WTC11 (cell line): ENCODE results near the gene SIRT3. TPM values are rescaled to one million over a fixed set of nuclear protein-coding genes. Genes with fewer than 3 reads are reported as not detected.
A peak's percentile ranks its signal among the peaks of the same experiment; 100 is the strongest.

Experiments
- ATAC-seq: fragments of 200-7000 bp; cut with Tn5 transposase; 2 replicates; pipeline ENCODE4 v1.10.0; 2021; ENCODE audit warnings: mild to moderate bottlenecking, moderate library complexity
- CTCF ChIA-PET: fragments of 300-600 bp; sonication (Branson Sonifier 250); formaldehyde crosslinking; loops from one replicate; lab custom pipeline; 2021; ENCODE audit warnings: antibody characterized with exemption; lab: Charles Lee
- POLR2A ChIA-PET: fragments of 350-600 bp; sonication (Branson Sonifier 250); formaldehyde crosslinking; loops from one replicate; lab custom pipeline; 2021; ENCODE audit warnings: antibody characterized with exemption; lab: Charles Lee
- DNase-seq: peaks from one replicate; pipeline ENCODE4 v3.0.0; 2021; ENCODE audit warnings: low spot score
- H3K27ac Mint-ChIP-seq: 2 replicates; pipeline ENCODE4 v1.8.0; 2021; ENCODE audit warnings: mixed read lengths
- H3K27me3 Mint-ChIP-seq: 2 replicates; pipeline ENCODE4 v1.8.0; 2021; ENCODE audit warnings: low read depth, mild to moderate bottlenecking, moderate library complexity, mixed read lengths
- H3K36me3 Mint-ChIP-seq: 2 replicates; pipeline ENCODE4 v1.8.0; 2021; ENCODE audit warnings: mixed read lengths
- H3K4me1 Mint-ChIP-seq: 2 replicates; pipeline ENCODE4 v1.8.0; 2022; ENCODE audit warnings: mixed read lengths
- H3K4me3 Mint-ChIP-seq: 2 replicates; pipeline ENCODE4 v1.8.0; 2021; ENCODE audit warnings: mild to moderate bottlenecking, moderate library complexity, mixed read lengths
- H3K9me3 Mint-ChIP-seq: 2 replicates; pipeline ENCODE4 v1.8.0; 2021; ENCODE audit warnings: mixed read lengths
- ATF3 ChIP-seq: sonication (generic); formaldehyde crosslinking; conservative IDR thresholded peaks from 2 replicates; pipeline ENCODE4 v1.8.1; 2022; ENCODE audit warnings: mild to moderate bottlenecking, missing genetic modification reagents
- CREM ChIP-seq: sonication (generic); formaldehyde crosslinking; IDR thresholded peaks from 2 replicates; pipeline ENCODE4 v1.8.1; 2022; ENCODE audit warnings: mild to moderate bottlenecking, missing genetic modification reagents, moderate library complexity
- E2F1 ChIP-seq: sonication (generic); formaldehyde crosslinking; IDR thresholded peaks from 2 replicates; pipeline ENCODE4 v1.8.0; 2022; ENCODE audit warnings: mild to moderate bottlenecking, missing genetic modification reagents
- ESRRA ChIP-seq: sonication (generic); formaldehyde crosslinking; IDR thresholded peaks from 2 replicates; pipeline ENCODE4 v1.8.1; 2022; ENCODE audit warnings: mild to moderate bottlenecking, missing genetic modification reagents, borderline replicate concordance
- FOXJ3 ChIP-seq: sonication (generic); formaldehyde crosslinking; IDR thresholded peaks from 2 replicates; pipeline ENCODE4 v1.9.0; 2021; ENCODE audit warnings: missing genetic modification reagents, mild to moderate bottlenecking, borderline replicate concordance
- FOXK1 ChIP-seq: sonication (generic); formaldehyde crosslinking; IDR thresholded peaks from 2 replicates; pipeline ENCODE4 v1.8.0; 2022; ENCODE audit warnings: mild to moderate bottlenecking, moderate library complexity, missing genetic modification reagents
- GTF2I ChIP-seq: fragments of 250-450 bp; sonication (Bioruptor Pico); conservative IDR thresholded peaks from 2 replicates; pipeline ENCODE4 v1.4.0; 2021; ENCODE audit warnings: mild to moderate bottlenecking
- HMGA2 ChIP-seq: fragments of 250-450 bp; sonication (Bioruptor Pico); IDR thresholded peaks from 2 replicates; pipeline ENCODE4 v1.4.0; 2021; ENCODE audit warnings: mild to moderate bottlenecking, moderate library complexity
- OVOL2 ChIP-seq: fragments of 250-450 bp; sonication (Bioruptor Pico); IDR thresholded peaks from 2 replicates; pipeline ENCODE4 v1.9.0; 2021; ENCODE audit warnings: mild to moderate bottlenecking, borderline replicate concordance
- RORB ChIP-seq: fragments of 250-450 bp; sonication (Bioruptor Pico); IDR thresholded peaks from 2 replicates; pipeline ENCODE4 v1.9.0; 2021; ENCODE audit warnings: mild to moderate bottlenecking
- SMAD4 ChIP-seq: sonication (generic); formaldehyde crosslinking; IDR thresholded peaks from 2 replicates; pipeline ENCODE4 v1.8.0; 2022; ENCODE audit warnings: mild to moderate bottlenecking, missing genetic modification reagents
- USF2 ChIP-seq: sonication (generic); formaldehyde crosslinking; IDR thresholded peaks from 2 replicates; pipeline ENCODE4 v1.8.1; 2023; ENCODE audit warnings: mild to moderate bottlenecking, missing genetic modification reagents, moderate library complexity
- ZNF121 ChIP-seq: sonication (generic); formaldehyde crosslinking; IDR thresholded peaks from 2 replicates; pipeline ENCODE4 v1.8.0; 2023; ENCODE audit warnings: missing genetic modification reagents
- ZNF138 ChIP-seq: sonication (generic); formaldehyde crosslinking; conservative IDR thresholded peaks from 2 replicates; pipeline ENCODE4 v1.8.1; 2022; ENCODE audit warnings: mild to moderate bottlenecking, moderate library complexity, missing genetic modification reagents
- ZNF416 ChIP-seq: fragments of 250-450 bp; sonication (Bioruptor Pico); IDR thresholded peaks from 2 replicates; pipeline ENCODE4 v1.9.0; 2021; ENCODE audit warnings: mild to moderate bottlenecking, inconsistent platforms
- total RNA-seq: library from RNA; stranded (reverse); gene quantifications from 3 replicates; pipeline ENCODE4 v1.2.3, GENCODE V29; 2021
- TF ChIP-seq, protein P1 (sequence below): fragments of 250-450 bp; sonication (Bioruptor Pico); conservative IDR thresholded peaks from 2 replicates; pipeline ENCODE4 v1.9.0; 2021; ENCODE audit warnings: mild to moderate bottlenecking
- TF ChIP-seq, protein P2 (sequence below): sonication (generic); formaldehyde crosslinking; IDR thresholded peaks from 2 replicates; pipeline ENCODE4 v1.8.1; 2023; ENCODE audit warnings: mild to moderate bottlenecking, moderate library complexity, missing genetic modification reagents
- TF ChIP-seq, protein P3 (sequence below): fragments of 250-450 bp; sonication (Bioruptor Pico); IDR thresholded peaks from 2 replicates; pipeline ENCODE4 v1.9.0; 2021; ENCODE audit warnings: mild to moderate bottlenecking
- TF ChIP-seq, protein P4 (sequence below): sonication (generic); formaldehyde crosslinking; IDR thresholded peaks from 2 replicates; pipeline ENCODE4 v1.8.1; 2023; ENCODE audit warnings: mild to moderate bottlenecking, missing genetic modification reagents
- TF ChIP-seq, protein P5 (sequence below): fragments of 200-600 bp; IDR thresholded peaks from 2 replicates; pipeline ENCODE4 v1.8.0; 2022; ENCODE audit warnings: antibody characterized with exemption

Gene SIRT3
- total RNA-seq, 1 experiment from 2014 or later: 21.0 TPM

DNA sequence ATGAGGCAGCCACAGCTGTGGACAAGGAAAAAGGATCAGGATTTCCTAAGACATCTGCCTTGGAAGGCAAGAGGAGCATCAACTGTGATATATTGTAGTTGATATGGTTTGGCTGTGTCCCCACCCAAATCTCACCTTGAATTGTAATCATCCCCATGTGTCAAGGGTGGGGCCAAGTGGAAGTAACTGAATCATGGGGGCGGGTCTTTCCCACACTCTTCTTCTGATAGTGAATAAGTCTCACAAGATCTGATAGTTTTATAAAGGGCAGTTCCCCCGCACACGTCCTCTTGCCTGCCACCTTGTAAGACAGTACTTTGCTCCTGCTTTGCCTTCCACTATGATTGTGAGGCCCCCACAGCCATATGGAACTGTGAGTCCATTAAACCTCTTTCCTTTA lies 18.4 kb downstream of the SIRT3 start:
- ChIA-PET POLR2A (no interaction called here), CTCF (no interaction called here)
- DNase-seq (no peak), ATAC-seq (no peak)
- no peaks in the 10 kb centered on the region for H3K9me3 Mint-ChIP-seq
- H3K27ac Mint-ChIP-seq: 0 out of 2 replicates have a peak overlapping the region, but pooled peaks have one; percentile 63
- no peaks in the 10 kb centered on the region for H3K27me3 Mint-ChIP-seq
- no peak overlapping the region for H3K4me3 Mint-ChIP-seq
- peaks cover 20% of the 10 kb centered on the region for H3K36me3 Mint-ChIP-seq
- no peaks in the 10 kb centered on the region for H3K4me1 Mint-ChIP-seq
- no peak for TF ChIP-seq CREM
- no peak for TF ChIP-seq ZNF138
- no peak for TF ChIP-seq SMAD4
- no peak for TF ChIP-seq FOXK1
- TF ChIP-seq, protein P1, sequence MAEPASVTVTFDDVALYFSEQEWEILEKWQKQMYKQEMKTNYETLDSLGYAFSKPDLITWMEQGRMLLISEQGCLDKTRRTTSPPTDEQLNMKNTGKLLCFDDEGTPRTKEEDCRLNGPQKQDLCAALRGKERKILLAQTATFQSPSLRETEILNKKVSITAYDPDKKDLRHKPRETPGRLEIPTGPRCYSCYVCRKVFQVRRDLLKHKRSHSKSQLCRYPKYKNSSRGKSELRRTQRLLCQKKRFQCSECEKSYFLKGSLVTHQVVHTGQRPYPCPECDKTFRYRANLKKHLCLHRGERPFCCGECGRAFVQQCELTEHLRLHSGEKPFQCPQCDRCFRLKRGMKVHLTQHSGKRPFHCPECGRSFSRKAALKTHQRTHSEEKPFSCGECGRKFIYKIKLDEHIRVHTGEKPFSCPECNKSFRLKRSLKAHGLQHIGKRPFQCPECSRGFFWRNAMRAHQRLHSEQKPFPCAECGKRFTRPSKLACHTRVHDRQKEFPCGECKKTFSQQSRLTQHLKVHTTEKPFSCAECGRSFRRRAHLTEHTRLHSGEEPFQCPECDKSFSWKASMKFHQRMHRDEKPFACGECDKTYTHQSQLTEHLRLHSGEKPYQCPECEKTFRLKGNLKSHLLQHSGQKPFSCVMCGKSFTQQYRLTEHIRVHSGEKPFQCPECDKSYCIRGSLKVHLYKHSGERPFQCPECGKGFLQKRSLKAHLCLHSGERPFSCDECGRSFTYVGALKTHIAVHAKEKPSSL: no peak
- no peak for TF ChIP-seq HMGA2 (CRISPR knock-in tag)
- TF ChIP-seq, protein P2, sequence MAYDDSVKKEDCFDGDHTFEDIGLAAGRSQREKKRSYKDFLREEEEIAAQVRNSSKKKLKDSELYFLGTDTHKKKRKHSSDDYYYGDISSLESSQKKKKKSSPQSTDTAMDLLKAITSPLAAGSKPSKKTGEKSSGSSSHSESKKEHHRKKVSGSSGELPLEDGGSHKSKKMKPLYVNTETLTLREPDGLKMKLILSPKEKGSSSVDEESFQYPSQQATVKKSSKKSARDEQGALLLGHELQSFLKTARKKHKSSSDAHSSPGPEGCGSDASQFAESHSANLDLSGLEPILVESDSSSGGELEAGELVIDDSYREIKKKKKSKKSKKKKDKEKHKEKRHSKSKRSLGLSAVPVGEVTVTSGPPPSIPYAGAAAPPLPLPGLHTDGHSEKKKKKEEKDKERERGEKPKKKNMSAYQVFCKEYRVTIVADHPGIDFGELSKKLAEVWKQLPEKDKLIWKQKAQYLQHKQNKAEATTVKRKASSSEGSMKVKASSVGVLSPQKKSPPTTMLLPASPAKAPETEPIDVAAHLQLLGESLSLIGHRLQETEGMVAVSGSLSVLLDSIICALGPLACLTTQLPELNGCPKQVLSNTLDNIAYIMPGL: no peak
- TF ChIP-seq, protein P3, sequence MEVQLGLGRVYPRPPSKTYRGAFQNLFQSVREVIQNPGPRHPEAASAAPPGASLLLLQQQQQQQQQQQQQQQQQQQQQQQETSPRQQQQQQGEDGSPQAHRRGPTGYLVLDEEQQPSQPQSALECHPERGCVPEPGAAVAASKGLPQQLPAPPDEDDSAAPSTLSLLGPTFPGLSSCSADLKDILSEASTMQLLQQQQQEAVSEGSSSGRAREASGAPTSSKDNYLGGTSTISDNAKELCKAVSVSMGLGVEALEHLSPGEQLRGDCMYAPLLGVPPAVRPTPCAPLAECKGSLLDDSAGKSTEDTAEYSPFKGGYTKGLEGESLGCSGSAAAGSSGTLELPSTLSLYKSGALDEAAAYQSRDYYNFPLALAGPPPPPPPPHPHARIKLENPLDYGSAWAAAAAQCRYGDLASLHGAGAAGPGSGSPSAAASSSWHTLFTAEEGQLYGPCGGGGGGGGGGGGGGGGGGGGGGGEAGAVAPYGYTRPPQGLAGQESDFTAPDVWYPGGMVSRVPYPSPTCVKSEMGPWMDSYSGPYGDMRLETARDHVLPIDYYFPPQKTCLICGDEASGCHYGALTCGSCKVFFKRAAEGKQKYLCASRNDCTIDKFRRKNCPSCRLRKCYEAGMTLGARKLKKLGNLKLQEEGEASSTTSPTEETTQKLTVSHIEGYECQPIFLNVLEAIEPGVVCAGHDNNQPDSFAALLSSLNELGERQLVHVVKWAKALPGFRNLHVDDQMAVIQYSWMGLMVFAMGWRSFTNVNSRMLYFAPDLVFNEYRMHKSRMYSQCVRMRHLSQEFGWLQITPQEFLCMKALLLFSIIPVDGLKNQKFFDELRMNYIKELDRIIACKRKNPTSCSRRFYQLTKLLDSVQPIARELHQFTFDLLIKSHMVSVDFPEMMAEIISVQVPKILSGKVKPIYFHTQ: no peak
- TF ChIP-seq E2F1 (CRISPR knock-in tag): no peak
- TF ChIP-seq OVOL2 (CRISPR knock-in tag): no peak
- TF ChIP-seq, protein P4, sequence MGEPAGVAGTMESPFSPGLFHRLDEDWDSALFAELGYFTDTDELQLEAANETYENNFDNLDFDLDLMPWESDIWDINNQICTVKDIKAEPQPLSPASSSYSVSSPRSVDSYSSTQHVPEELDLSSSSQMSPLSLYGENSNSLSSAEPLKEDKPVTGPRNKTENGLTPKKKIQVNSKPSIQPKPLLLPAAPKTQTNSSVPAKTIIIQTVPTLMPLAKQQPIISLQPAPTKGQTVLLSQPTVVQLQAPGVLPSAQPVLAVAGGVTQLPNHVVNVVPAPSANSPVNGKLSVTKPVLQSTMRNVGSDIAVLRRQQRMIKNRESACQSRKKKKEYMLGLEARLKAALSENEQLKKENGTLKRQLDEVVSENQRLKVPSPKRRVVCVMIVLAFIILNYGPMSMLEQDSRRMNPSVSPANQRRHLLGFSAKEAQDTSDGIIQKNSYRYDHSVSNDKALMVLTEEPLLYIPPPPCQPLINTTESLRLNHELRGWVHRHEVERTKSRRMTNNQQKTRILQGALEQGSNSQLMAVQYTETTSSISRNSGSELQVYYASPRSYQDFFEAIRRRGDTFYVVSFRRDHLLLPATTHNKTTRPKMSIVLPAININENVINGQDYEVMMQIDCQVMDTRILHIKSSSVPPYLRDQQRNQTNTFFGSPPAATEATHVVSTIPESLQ: no peak
- TF ChIP-seq USF2 (CRISPR knock-in tag): no peak
- no peak for TF ChIP-seq ZNF416 (CRISPR knock-in tag)
- no peak for TF ChIP-seq ZNF121 (CRISPR knock-in tag)
- no peak for TF ChIP-seq GTF2I (CRISPR knock-in tag)
- TF ChIP-seq, protein P5, sequence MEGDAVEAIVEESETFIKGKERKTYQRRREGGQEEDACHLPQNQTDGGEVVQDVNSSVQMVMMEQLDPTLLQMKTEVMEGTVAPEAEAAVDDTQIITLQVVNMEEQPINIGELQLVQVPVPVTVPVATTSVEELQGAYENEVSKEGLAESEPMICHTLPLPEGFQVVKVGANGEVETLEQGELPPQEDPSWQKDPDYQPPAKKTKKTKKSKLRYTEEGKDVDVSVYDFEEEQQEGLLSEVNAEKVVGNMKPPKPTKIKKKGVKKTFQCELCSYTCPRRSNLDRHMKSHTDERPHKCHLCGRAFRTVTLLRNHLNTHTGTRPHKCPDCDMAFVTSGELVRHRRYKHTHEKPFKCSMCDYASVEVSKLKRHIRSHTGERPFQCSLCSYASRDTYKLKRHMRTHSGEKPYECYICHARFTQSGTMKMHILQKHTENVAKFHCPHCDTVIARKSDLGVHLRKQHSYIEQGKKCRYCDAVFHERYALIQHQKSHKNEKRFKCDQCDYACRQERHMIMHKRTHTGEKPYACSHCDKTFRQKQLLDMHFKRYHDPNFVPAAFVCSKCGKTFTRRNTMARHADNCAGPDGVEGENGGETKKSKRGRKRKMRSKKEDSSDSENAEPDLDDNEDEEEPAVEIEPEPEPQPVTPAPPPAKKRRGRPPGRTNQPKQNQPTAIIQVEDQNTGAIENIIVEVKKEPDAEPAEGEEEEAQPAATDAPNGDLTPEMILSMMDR: no peak
- no peak for TF ChIP-seq ESRRA (CRISPR knock-in tag)
- TF ChIP-seq FOXJ3 (CRISPR knock-in tag): no peak
- no peak for TF ChIP-seq RORB (CRISPR knock-in tag)
- TF ChIP-seq ATF3 (CRISPR knock-in tag): no peak
